Activated CD4-positive, alpha-beta T cell treated with anti-CD3 and anti-CD28 coated beads, Interleukin-2, amount 50 U/mL, for 24 hours (primary cell): ENCODE results near the gene ANKEF1.
"Not testable (repeated sequence)": the region's sequence is repeated elsewhere in the genome, so short reads cannot be mapped to it uniquely, and the experiment has no call there.

ENCODE experiments used
- DNase-seq, 2 donors: peaks; one replicate each; pipeline ENCODE4 v3.0.0-alpha.2; 2020; ENCODE audit warnings: low read depth in 1 of 2, low spot score in 1 of 2

ANKEF1 gene

GRCh38 chr20:10034717-10035571 is at the start of gene ANKEF1:
TSS of gene ANKEF1 (plus strand) at chr20:10034987. CDS start at chr20:10038302, 3,315 bp downstream.
- peak; percentile 13 to 45 for DNase-seq

GRCh38 chr20:9985281-9985680 is 49.5 kb upstream of the ANKEF1 start:
- DNase-seq: no peak

- DNase-seq: no peak
Measured at GRCh38 chr20:9985773-9986172, 49.0 kb upstream of the ANKEF1 start.

- DNase-seq: no peak
Measured at GRCh38 chr20:9989066-9989724, 45.6 kb upstream of the ANKEF1 start.

DNA sequence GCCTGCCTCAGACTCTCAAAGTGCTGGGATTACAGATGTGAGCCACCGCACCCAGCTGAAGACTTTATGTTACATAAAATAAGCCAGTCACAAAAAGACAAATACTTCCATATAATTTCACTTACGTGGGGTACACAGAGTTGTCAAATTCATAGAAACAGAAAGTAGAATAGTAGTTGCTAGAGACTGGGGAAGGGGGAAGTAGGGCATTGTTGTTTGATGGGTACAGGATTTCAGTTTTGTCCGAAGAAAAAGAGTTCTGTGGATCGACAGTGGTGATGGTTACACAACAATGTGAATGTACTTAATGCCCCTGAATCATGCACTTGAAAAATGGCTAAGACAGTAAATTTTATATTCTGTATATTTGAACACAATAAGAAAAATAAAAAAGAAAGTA is 41.6 kb upstream of the ANKEF1 start:
- DNase-seq: no peak

GRCh38 chr20:9994676-9995075 is 40.1 kb upstream of the ANKEF1 start:
- no peak for DNase-seq

DNA sequence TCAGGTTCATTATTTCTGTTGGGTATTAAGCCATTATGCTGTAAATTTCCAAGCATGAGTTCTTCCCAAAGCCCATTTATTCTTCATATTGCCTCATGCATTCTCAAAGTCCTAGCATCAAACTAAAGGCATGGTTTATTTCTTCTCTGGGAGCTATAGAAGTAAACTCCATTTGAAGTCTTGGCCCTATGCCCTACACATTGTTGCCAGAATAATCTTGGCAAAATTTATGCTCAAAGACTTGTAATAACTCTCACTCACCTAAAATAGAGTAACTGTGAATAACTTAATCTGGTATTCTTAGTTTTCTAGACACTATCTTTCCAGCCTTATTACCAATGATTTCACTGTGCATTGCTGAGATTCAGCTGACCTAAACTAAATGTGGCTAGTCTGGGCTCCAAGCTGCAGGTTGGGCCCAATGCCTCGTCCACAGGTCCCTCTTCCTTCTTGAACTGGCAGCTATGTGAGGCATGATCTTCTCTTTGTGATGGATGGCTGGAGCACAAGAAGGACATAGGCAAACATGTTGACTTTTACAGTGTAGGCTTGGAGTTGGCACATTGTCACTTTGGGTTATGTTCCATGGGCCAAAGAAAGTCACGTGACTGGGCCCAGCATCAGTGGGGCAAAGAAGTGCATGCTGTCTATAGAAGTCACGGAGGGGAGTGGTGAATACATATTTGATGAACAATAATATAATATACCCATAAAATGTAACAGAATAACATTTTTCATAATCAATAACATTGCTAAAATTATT is 39.1 kb upstream of the ANKEF1 start:
- DNase-seq: no peak

DNA sequence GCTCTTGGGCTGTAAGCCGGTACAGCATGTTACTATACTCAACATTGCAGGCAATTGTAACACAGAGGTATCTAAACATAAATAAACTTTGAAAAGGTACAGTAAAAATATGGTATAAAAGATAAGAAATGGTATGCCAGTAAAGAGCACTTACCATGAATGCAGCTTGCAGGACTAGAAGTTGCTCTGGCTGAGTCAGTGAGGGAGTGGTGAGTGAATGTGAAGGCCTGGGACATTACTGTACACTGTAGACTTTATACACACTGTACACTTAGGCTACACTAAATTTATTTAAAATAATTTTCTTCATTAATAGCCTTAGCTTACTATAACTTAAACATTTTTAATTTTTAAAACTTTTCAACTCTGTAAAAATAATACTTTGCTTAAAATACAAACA is 37.8 kb upstream of the ANKEF1 start:
- no peak for DNase-seq

DNA sequence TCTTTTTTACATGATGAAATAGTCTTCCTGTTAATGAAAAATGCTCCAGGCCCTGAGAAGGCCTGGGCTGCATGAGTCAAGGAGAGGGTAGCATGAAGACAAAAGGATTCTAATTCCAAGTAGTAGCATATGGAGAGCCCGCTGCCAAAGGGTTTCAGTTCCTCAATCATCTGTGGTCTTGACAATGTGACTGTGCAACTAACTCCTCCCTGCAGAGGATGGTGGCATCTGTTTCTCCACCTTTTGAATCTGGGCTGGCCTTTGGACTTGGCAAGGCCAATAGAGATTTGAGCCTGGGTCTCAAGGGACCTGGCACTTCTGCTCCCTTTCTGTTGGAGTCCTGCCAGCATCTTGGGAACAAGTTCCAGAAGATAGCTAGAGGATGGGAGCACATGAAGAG is 35.1 kb upstream of the ANKEF1 start:
- no peak for DNase-seq

GRCh38 chr20:10002866-10003265 is 31.9 kb upstream of the ANKEF1 start:
- DNase-seq: no peak

DNA sequence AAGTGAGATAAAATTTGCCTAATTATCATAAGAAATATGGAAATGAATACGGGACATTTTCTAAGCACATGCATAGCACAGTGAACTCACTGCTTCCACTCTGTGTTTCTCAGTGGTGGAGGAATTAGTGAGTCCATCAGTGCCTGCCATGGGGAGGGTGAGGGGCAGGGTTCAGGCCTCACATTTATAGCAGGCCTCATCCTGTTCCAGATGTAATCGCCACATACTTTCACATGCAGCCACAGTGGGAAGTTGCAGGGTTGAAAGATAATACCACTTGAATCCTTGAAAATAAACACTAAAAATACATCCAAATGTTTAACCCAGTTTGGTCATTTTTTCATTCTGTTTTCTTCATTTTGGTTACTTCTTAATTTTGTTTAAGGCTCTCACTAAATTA is 29.9 kb upstream of the ANKEF1 start:
- DNase-seq: no peak

DNA sequence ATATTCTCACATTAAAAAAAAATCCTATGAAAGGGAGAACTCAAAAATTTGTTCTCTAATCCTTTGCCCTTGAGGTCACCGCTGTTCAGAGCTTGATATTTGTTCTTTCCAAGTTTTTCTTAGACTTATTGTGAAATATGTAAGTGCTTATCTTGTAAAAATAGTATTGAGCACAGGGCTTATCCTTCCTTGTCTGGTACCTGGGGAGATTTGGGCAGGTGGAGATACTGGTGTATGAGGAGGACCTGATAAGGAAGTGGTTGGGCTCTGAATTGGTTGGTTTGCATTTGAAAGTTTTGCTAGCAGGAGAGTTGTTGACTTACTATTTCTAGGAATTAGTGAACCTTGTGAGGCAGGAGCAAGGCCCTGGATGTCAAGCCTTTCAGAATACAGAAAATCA is 28.9 kb upstream of the ANKEF1 start:
- no peak for DNase-seq

DNA sequence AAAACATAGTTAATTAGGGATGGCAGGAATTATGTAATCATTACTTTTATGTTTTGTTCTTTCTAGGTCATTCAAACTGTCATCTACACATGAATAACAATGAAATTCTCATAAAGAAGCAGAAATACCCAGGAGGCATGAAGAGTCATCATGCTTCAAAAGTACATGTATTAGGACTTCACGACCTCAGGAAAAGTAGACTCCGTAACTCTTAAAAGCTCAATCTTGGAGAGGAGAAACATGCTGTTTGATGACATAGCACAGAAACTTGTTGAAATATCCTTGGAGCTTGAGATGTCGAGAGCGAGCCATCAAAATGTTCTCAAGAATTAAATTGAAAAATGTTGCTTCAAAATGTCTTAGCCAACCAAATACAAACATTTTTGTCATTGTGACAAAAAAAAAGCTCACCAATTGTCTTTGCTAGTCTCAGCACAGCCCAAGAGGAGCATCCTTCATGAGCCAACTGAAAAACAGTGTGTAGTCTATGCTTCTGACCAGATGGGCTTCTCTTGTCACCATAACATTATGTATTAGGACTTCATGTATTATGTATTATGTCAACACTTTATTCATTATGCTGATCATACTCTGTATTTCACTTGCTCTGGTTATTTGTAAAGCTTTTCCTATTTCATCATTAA is 28.2 kb upstream of the ANKEF1 start:
- DNase-seq: no peak

DNA sequence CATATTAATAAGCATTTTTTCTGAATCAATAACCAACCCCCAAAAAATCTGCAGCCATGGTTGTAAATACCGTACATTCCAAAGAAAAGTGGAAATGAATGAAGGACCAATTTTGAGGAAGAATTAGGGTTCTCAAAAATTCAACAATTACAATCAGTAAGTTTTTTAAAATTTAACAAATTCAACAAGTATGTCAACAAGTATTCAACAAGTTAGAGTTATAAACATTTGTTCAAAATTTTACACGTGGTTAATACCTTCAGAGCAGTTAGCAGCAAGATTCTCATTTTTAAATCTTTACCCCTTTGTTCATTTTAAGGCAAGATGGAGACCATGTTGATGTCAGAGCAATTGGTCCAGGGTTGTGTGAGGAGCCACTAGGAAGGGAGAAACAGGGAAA is 27.6 kb upstream of the ANKEF1 start:
- no peak for DNase-seq

- DNase-seq: no peak
Measured at GRCh38 chr20:10007747-10008146, 27.0 kb upstream of the ANKEF1 start.

DNA sequence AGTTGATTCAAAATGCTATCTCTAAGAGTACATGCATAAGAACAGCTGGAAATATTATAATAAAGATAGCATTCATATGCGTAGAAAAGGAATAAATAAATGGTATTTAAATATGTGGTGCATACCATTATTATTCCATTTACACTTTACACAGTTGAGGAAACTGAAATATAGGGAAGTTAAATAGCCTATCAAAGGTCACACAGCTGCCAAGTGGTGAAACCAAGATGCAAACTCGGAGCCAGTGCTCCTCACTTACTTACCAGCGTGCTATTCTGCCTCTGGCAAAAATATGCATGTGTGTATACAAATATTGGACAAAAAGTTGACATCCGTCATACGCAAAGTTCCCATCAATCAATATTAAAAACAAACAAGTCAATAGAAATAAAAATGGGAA is 22.3 kb upstream of the ANKEF1 start:
- DNase-seq: no peak

DNA sequence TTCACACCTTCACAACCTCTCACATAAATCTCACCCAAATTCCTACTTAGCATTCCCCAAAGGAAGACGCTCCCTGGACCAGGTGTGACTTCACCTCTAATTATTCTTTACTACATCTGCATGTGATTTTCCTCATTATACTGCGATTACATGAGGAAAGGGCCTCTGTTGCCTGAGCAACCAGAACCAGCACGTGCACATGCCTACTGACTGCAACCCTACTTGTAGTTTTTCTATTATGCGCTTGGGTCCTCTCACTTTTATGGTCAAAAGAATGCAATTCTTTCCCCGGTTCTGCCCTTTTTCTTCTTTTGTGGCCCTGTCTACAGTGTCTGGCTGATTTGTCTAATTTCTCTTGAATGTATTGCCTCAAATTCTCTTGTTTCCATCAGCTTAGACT is 20.4 kb upstream of the ANKEF1 start:
- no peak for DNase-seq

DNA sequence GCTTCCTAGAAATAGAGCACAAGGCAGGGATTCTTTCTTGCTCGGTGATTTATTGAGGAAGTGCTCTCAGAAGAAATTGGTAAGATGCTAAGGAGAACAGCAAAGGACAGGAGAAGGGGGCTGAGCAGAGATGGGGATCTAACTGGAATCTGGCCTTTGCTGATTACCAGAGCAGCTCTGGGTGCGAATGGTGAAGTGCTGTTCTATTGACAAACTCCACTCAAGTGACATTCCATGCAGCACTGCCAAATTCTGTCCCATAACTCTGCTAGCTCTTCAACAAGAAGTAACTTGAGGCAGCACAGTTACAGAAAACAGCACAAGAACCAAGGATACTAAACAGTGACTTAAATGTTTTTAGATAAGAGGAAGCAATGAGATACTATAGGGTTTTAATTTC is 13.8 kb upstream of the ANKEF1 start:
- DNase-seq: no peak

DNA sequence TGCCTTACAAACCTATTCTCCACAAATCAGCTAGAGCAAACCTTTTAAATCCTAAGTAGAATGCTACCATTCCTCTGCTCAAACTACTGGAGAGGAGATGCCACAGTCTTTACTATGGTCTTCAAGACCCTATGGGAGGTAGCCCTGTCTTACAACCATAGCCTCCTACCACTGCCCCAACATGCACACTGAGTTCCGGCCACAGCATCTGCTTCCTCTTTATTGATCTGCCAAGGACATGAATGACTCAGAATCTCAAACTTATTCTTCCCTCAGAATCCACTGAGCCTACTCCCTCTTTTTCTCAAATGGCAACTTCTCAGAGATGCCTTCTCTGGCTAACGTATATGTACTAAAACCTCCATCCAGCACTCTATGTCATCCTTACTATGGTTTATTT is 12.2 kb upstream of the ANKEF1 start:
- no peak for DNase-seq

GRCh38 chr20:10023911-10024310 is 10.9 kb upstream of the ANKEF1 start:
- no peak for DNase-seq

GRCh38 chr20:10031451-10032215 is 3.2 kb upstream of the ANKEF1 start:
- DNase-seq: not testable (repeated sequence)
